Endothelial cell of umbilical vein (primary cell): ENCODE data around the gene RNGTT. TPM values are rescaled to one million over a fixed set of nuclear protein-coding genes. Genes with fewer than 3 reads are reported as not detected.

Experiments
- BruUV-seq: library from RNA; stranded (reverse); fragments of 400-500 nt; replicated peaks from 2 replicates; lab custom pipeline; 2021; lab: Mats Ljungman, UMichigan
- CTCF ChIA-PET: fragments of 300-600, 350-600 bp; sonication (Branson Sonifier 250); formaldehyde crosslinking; loops from one replicate; lab custom pipeline; 2021; ENCODE audit warnings: antibody characterized with exemption, inconsistent platforms; lab: Charles Lee
- POLR2A ChIA-PET: fragments of 300-600, 350-600 bp; sonication (Branson Sonifier 250); formaldehyde crosslinking; loops from one replicate; lab custom pipeline; 2021; ENCODE audit warnings: antibody characterized with exemption, inconsistent platforms; lab: Charles Lee
- DNase-seq: peaks from one replicate; pipeline ENCODE4 v3.0.0-alpha.2; 2011; ENCODE audit warnings: low read depth, low spot score
- FAIRE-seq: peaks from 2 replicates; lab custom pipeline; 2011; peaks lifted over from hg19 to GRCh38; lab: Jason Lieb, UNC
- H2AFZ ChIP-seq: 2 replicates; pipeline ENCODE4 v1.6.0; 2012; ENCODE audit warnings: low read depth, low read length, control low read depth, inconsistent platforms
- H3K27ac ChIP-seq: 2 replicates; pipeline ENCODE4 v1.5.1; 2011; ENCODE audit warnings: low read depth, mild to moderate bottlenecking, control low read depth, low read length, moderate library complexity; ENCODE audit not compliant: insufficient read depth
- H3K27me3 ChIP-seq, 2 experiments: 2 replicates each; pipeline versions ENCODE4 v1.6.0 to v1.6.1; 2011; ENCODE audit warnings: low read length in 2 of 2, mixed read lengths in 1 of 2; ENCODE audit not compliant: control insufficient read depth in 2 of 2, insufficient read depth in 2 of 2
- H3K36me3 ChIP-seq, 2 experiments: 2 replicates in 1 of 2; 3 replicates in 1 of 2; pipeline ENCODE4 v1.5.1; 2011; ENCODE audit warnings: low read length in 2 of 2, mild to moderate bottlenecking in 1 of 2, moderate library complexity in 1 of 2; ENCODE audit not compliant: control insufficient read depth in 2 of 2, insufficient read depth in 2 of 2; ENCODE audit errors: extremely low read depth in 1 of 2
- H3K4me1 ChIP-seq: 3 replicates; pipeline ENCODE4 v1.5.1; 2011; ENCODE audit warnings: mild to moderate bottlenecking, low read length; ENCODE audit not compliant: control insufficient read depth, insufficient read depth; ENCODE audit errors: extremely low read depth
- H3K4me2 ChIP-seq: 2 replicates; pipeline ENCODE4 v1.6.1; 2011; ENCODE audit warnings: low read length, control low read depth, mixed read lengths; ENCODE audit not compliant: insufficient read depth
- H3K4me3 ChIP-seq, 3 experiments: fragments of 200-600 bp in 1 of 3; sonication (generic), shearing (Covaris generic) in 1 of 3; replicated peaks in 1 of 3; 2 replicates each; pipeline ENCODE4 v1.5.1; 2011 to 2016; ENCODE audit warnings: control low read depth in 3 of 3, low read length in 3 of 3, mild to moderate bottlenecking in 2 of 3, inconsistent platforms in 1 of 3, low read depth in 1 of 3, moderate library complexity in 1 of 3; ENCODE audit not compliant: insufficient read depth in 1 of 3
- H3K79me2 ChIP-seq: 2 replicates; pipeline ENCODE4 v1.6.0; 2012; ENCODE audit warnings: low read length, inconsistent platforms; ENCODE audit not compliant: control insufficient read depth, insufficient read depth
- H3K9ac ChIP-seq: replicated peaks from 2 replicates; pipeline ENCODE3; 2011; ENCODE audit warnings: low read length, control low read depth; ENCODE audit not compliant: insufficient read depth; ENCODE audit errors: extremely low read depth
- H3K9me1 ChIP-seq: replicated peaks from 3 replicates; pipeline ENCODE4 v1.6.0; 2011; ENCODE audit warnings: mild to moderate bottlenecking, low read length; ENCODE audit not compliant: control insufficient read depth, insufficient read depth; ENCODE audit errors: extremely low read depth
- H3K9me3 ChIP-seq: replicated peaks from 2 replicates; pipeline ENCODE4 v1.5.1; 2012; ENCODE audit warnings: low read length, inconsistent platforms; ENCODE audit not compliant: control insufficient read depth, insufficient read depth
- H4K20me1 ChIP-seq: replicated peaks from 2 replicates; pipeline ENCODE3; 2011; ENCODE audit warnings: mild to moderate bottlenecking, low read length; ENCODE audit not compliant: control insufficient read depth, insufficient read depth; ENCODE audit errors: extremely low read depth
- CTCF ChIP-seq, 2 donors: IDR thresholded peaks; 1 replicate in 1 of 2; 2 replicates in 1 of 2; pipeline ENCODE4 v1.5.1; 2011; ENCODE audit warnings: low read length in 2 of 2, mild to moderate bottlenecking in 2 of 2, moderate library complexity in 2 of 2, control low read depth in 1 of 2, inconsistent platforms in 1 of 2, low read depth in 1 of 2; ENCODE audit not compliant: insufficient read depth in 1 of 2; ENCODE audit errors: extremely low read depth in 1 of 2
- EZH2 ChIP-seq: IDR thresholded peaks from 2 replicates; pipeline ENCODE4 v1.6.1; 2012; ENCODE audit warnings: borderline replicate concordance, low read depth, mild to moderate bottlenecking, moderate library complexity, low read length, inconsistent platforms; ENCODE audit not compliant: severe bottlenecking
- FOS ChIP-seq: IDR thresholded peaks from 2 replicates; pipeline ENCODE4 v1.6.1; 2011; ENCODE audit warnings: mild to moderate bottlenecking, low read length, moderate library complexity, borderline replicate concordance; ENCODE audit not compliant: insufficient read depth
- GATA2 ChIP-seq: IDR thresholded peaks from 2 replicates; pipeline ENCODE4 v1.7.0; 2011; ENCODE audit warnings: low read depth, mild to moderate bottlenecking, moderate library complexity, mixed read lengths, low read length; ENCODE audit not compliant: insufficient read length, insufficient read depth
- JUN ChIP-seq: IDR thresholded peaks from 2 replicates; pipeline ENCODE4 v1.6.1; 2011; ENCODE audit warnings: borderline replicate concordance, low read depth; ENCODE audit not compliant: insufficient read length, insufficient read depth
- MAX ChIP-seq: IDR thresholded peaks from 2 replicates; pipeline ENCODE4 v1.6.1; 2011; ENCODE audit not compliant: insufficient read depth, insufficient read length
- MYC ChIP-seq: IDR thresholded peaks from one replicate; pipeline ENCODE4 v1.6.1; 2011; ENCODE audit warnings: mild to moderate bottlenecking, low read depth, low read length
- POLR2A ChIP-seq: IDR thresholded peaks from 2 replicates; pipeline ENCODE4 v1.6.1; 2012; ENCODE audit warnings: low read depth, mild to moderate bottlenecking, control low read depth, low read length
- POLR2AphosphoS5 ChIP-seq: IDR thresholded peaks from 2 replicates; pipeline ENCODE4 v1.6.1; 2012; ENCODE audit warnings: low read depth, mild to moderate bottlenecking, control low read depth, low read length, moderate library complexity; ENCODE audit not compliant: insufficient read depth
- dilution Hi-C: fragments of 300-500 bp; cut with MboI; formaldehyde crosslinking; loops from one replicate; pipeline ENCODE4 v1.15.0; 2019; ENCODE audit warnings: low sequenced_read_pairs; ENCODE audit not compliant: extremely low pct_ligation_motif_present
- intact Hi-C: fragments of 100-400 bp; cut with micrococcal nuclease; formaldehyde crosslinking; loops from one replicate; pipeline ENCODE4 v1.10.0; 2022
- polyA plus RNA-seq, 4 experiments: library from polyadenylated mRNA; depleted of rRNA in 3 of 4; stranded (reverse) in 3 of 4; unstranded in 1 of 4; fragments of >200 nt; gene quantifications; 2 replicates each; pipeline versions ENCODE4 v1.2.1 to v1.2.3, GENCODE V29; 2011 to 2012; ENCODE audit warnings: missing spikeins in 1 of 4
- total RNA-seq: library from RNA; stranded (reverse); gene quantifications from 2 replicates; pipeline ENCODE4 v1.2.3, GENCODE V29; 2021

RNGTT gene
- total and polyA plus RNA-seq, 2 donors (not counting 3 experiments of a cell fraction or from before 2014, with no cell fraction given): 2.1 to 13.1 TPM

GRCh38 chr6:88636871-88637270 is 326.5 kb downstream of the RNGTT start:
- Histone ChIP-seq H2AFZ (no peak overlapping the region), H3K4me1 (no peaks in the 10 kb centered on the region), H3K79me2 (no peaks in the 10 kb centered on the region), H3K9me3 (no peaks in the 10 kb centered on the region), H3K27me3 (no peaks in the 10 kb centered on the region), H3K4me3 (no peak overlapping the region), H3K4me2 (no peak overlapping the region), H3K27ac (no peak overlapping the region), H3K9me1 (no peaks in the 10 kb centered on the region), H4K20me1 (no peaks in the 10 kb centered on the region), H3K36me3 (no peaks in the 10 kb centered on the region), H3K9ac (no peak overlapping the region)
- no peak for DNase-seq
- intact Hi-C loops: no loop called here
- TF ChIP-seq GATA2 (no peak), EZH2 (no peak), JUN (no peak), CTCF (IDR thresholded peaks at IDR 0.05; ENCODE audit: extremely low read depth in 1 of 2, insufficient read depth in 1 of 2, low read depth in 1 of 2, low read length in 2 of 2) (no peak), MYC (no peak), POLR2AphosphoS5 (no peak), MAX (no peak), POLR2A (no peak), FOS (no peak)
- dilution Hi-C loops: no loop called here
- FAIRE-seq: no peak
- CTCF ChIA-PET: no interaction called here
- POLR2A ChIA-PET: no interaction called here
- no TSS peak for BruUV-seq
